ENCODE data around the gene GNAZ.

The GNAZ gene

DNA sequence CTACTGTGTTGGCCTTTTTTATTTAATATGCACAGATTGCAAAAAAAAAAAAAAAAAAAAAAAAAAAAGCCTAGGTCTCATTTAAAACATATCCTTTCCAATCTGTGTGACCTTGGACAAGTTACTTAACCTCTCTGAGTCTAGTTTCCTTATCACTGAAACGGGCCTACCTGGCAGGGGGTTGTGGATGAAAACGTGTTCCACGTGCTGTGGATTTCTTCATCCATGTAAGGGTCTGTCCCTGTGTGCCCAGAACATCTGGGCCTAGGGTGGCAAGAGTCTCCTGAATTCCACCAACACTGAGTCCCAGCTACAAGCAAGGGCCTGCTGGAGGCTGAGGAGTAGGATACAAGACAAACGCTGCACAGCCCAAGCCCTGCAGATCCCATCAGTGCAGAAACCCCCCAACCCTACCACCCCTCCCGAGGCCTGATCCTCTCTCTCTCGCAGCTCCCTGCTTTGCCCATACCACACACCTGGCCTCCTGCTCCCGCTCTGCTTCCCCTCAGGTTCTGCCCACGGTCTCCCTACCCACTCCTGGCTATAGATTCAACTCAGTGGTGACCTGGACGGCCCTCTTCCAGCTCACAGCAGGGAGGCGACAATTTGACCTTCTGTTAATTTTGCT is 4.7 kb upstream of the GNAZ start:
- TF ChIP-seq RAD21 (IDR thresholded peaks at IDR 0.05; ENCODE audit: low read depth) (no peak), TAF1 (IDR thresholded peaks at IDR 0.05; ENCODE audit: low read depth) (no peak), NFIC (IDR thresholded peaks at IDR 0.05) (no peak), EGR1 (IDR thresholded peaks at IDR 0.05) (no peak), ZBTB7A (IDR thresholded peaks at IDR 0.05; ENCODE audit: low read depth) (no peak), CEBPB (IDR thresholded peaks at IDR 0.05) (no peak), YY1 (IDR thresholded peaks at IDR 0.05; ENCODE audit: low read depth) (no peak), FOXM1 (IDR thresholded peaks at IDR 0.05; ENCODE audit: borderline replicate concordance, low read depth) (no peak), EP300 (IDR thresholded peaks at IDR 0.05; ENCODE audit: borderline replicate concordance) (no peak), TEAD4 (IDR thresholded peaks at IDR 0.05) (no peak), CREB1 (IDR thresholded peaks at IDR 0.05; ENCODE audit: low read depth) (no peak), TCF12 (IDR thresholded peaks at IDR 0.05; ENCODE audit: low read depth) (no peak)
- TF ChIP-seq, protein P1, sequence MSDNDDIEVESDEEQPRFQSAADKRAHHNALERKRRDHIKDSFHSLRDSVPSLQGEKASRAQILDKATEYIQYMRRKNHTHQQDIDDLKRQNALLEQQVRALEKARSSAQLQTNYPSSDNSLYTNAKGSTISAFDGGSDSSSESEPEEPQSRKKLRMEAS (IDR thresholded peaks at IDR 0.05) = no peak
- TF ChIP-seq, protein P2, sequence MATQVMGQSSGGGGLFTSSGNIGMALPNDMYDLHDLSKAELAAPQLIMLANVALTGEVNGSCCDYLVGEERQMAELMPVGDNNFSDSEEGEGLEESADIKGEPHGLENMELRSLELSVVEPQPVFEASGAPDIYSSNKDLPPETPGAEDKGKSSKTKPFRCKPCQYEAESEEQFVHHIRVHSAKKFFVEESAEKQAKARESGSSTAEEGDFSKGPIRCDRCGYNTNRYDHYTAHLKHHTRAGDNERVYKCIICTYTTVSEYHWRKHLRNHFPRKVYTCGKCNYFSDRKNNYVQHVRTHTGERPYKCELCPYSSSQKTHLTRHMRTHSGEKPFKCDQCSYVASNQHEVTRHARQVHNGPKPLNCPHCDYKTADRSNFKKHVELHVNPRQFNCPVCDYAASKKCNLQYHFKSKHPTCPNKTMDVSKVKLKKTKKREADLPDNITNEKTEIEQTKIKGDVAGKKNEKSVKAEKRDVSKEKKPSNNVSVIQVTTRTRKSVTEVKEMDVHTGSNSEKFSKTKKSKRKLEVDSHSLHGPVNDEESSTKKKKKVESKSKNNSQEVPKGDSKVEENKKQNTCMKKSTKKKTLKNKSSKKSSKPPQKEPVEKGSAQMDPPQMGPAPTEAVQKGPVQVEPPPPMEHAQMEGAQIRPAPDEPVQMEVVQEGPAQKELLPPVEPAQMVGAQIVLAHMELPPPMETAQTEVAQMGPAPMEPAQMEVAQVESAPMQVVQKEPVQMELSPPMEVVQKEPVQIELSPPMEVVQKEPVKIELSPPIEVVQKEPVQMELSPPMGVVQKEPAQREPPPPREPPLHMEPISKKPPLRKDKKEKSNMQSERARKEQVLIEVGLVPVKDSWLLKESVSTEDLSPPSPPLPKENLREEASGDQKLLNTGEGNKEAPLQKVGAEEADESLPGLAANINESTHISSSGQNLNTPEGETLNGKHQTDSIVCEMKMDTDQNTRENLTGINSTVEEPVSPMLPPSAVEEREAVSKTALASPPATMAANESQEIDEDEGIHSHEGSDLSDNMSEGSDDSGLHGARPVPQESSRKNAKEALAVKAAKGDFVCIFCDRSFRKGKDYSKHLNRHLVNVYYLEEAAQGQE (IDR thresholded peaks at IDR 0.05; ENCODE audit: low read depth) = no peak
- TF ChIP-seq, protein P3, sequence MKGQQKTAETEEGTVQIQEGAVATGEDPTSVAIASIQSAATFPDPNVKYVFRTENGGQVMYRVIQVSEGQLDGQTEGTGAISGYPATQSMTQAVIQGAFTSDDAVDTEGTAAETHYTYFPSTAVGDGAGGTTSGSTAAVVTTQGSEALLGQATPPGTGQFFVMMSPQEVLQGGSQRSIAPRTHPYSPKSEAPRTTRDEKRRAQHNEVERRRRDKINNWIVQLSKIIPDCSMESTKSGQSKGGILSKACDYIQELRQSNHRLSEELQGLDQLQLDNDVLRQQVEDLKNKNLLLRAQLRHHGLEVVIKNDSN (IDR thresholded peaks at IDR 0.05) = no peak

DNA sequence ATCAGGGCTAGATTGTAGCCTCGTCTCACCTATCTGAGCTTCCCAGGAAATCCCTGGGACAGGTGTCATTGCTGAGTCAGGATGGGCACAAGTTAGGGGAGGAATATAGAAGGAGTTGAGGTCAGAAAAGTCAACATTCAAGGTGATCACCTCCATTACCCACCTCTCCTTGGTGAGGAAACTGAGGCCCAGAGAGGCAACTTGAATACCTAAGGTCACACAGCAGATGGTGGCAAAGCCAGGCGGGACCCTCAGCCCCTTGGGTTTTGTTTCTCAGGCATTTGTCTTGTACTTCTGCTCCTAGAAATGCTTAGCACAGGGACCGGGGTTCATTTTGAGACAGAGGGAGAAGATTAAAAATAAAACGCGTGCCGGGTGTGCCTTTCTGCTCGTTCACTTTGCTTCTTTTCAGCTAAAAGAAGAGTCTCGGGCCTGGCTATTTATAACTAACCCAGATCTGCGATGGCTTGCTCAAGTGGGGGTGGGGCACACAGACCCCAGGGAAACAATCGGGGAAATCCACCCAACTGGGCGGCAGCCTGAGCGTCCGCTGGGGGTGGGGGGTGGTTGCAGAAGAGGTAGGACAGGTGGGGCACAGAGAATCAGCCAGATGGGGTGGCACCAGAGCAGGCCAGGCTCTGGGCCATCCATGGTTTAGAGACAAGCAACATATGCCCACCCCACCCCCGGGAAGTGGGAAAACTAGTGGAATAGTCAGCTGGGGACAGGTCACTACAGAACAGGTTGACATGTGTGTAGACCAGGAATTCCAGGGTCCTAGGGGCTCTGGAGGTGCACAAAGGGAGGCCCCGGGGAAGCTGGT is 3.9 kb upstream of the GNAZ start:
- TF ChIP-seq EGR1 (IDR thresholded peaks at IDR 0.05) (no peak), TAF1 (IDR thresholded peaks at IDR 0.05; ENCODE audit: low read depth) (no peak), YY1 (IDR thresholded peaks at IDR 0.05; ENCODE audit: low read depth) (no peak), EP300 (IDR thresholded peaks at IDR 0.05; ENCODE audit: borderline replicate concordance) (no peak)

DNA sequence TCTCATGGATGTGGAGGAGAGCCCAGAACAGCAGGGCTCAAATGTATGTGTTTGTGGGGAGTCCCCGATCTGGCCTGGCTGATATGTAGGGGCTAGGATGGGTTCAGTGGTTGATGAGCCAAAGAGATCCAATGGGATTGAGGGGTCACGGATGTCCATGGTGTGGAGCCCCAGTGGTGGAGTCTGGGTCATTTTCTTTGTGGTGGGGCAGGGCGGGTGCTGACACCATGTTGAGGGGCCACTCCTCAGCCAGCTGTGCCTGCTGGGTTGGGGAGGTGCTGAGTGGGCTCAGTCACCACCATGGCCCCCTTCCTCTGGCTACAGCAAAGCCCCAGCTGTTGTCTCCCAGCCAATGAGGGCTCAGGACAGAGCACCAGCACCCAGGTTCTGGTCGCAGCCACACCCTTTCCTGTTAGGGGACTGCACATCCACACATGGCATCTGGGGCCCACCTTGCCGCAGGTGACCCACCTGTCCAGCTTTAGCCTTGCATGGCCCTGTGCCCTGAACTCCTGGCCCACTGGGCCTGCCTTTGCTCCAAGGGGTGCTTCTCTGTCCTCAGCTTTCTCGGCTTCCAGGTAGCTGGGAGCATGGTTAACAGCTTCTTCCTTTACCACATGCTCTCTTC is 3.2 kb upstream of the GNAZ start:
- TF ChIP-seq EP300 (IDR thresholded peaks at IDR 0.05; ENCODE audit: borderline replicate concordance) = no peak
- TF ChIP-seq TAF1 (IDR thresholded peaks at IDR 0.05; ENCODE audit: low read depth) = no peak
- no peak for TF ChIP-seq TEAD4 (IDR thresholded peaks at IDR 0.05)
- TF ChIP-seq CEBPB (IDR thresholded peaks at IDR 0.05) = no peak
- no peak for TF ChIP-seq RAD21 (IDR thresholded peaks at IDR 0.05; ENCODE audit: low read depth)
- TF ChIP-seq, protein P1 (IDR thresholded peaks at IDR 0.05) = no peak
- no peak for TF ChIP-seq FOXM1 (IDR thresholded peaks at IDR 0.05; ENCODE audit: borderline replicate concordance, low read depth)

DNA sequence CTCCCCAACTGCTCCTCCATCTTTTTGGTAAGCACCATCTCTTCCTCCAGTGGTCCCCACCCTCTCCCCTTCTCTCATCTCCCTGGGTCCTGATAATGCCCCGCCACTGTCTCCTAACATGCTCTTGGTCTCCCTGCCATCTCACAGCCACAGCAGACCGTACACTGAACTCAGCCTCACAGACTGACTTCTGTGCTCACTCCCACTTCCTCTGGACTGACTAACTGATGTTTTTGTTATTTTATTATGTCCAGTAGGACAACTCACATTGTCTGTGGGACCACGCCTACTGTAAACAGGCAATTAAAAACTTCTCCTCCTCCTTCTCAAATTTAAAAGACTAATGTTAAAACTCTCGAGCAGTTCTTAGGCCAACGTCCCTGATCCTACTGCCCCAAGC is 2.6 kb upstream of the GNAZ start:
- no peak for TF ChIP-seq ZBTB7A (IDR thresholded peaks at IDR 0.05; ENCODE audit: low read depth)

DNA sequence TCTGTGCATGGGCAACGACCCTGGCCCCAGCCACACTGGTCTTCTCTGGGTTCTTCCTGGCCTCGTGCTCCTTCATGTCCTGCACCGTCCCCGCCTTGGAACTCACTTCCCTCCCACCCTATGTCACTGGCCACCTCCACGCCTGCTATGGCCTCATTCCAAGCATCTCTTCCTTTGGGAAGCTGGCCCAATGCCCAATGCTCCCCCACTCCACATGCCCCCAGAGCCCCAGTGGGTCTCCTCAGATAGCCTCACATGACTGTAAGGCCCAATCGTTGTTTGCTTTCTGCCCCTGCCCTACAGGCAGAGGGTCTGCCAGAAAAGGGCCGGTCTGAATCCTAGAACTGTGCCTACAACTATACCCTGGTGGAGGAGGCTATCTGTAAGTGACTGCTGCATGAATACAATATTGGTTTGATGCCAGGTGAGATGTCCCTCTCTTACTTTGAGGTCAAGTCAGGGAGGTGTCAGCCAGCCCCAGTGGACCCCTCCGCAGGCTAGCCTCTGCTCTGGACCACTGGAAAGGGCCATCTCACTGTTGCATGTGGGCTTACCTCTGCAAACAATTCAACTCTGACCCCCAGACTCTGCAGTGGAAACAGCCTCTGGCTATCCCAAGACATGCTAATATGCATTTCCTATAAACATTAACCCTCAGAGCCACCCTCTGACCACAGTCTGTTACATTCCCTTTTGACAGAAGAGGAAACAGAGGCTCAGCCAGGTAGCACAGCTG is 2.1 kb upstream of the GNAZ start:
- TF ChIP-seq, protein P3 (IDR thresholded peaks at IDR 0.05) = no peak
- TF ChIP-seq YY1 (IDR thresholded peaks at IDR 0.05; ENCODE audit: low read depth) (no peak), EGR1 (IDR thresholded peaks at IDR 0.05) (no peak), FOXM1 (IDR thresholded peaks at IDR 0.05; ENCODE audit: borderline replicate concordance, low read depth) (no peak), NFIC (IDR thresholded peaks at IDR 0.05) (no peak), TAF1 (IDR thresholded peaks at IDR 0.05; ENCODE audit: low read depth) (no peak), RAD21 (IDR thresholded peaks at IDR 0.05; ENCODE audit: low read depth) (no peak), CEBPB (IDR thresholded peaks at IDR 0.05) (no peak)
- TF ChIP-seq, protein P1 (IDR thresholded peaks at IDR 0.05) = no peak
- TF ChIP-seq, protein P2 (IDR thresholded peaks at IDR 0.05; ENCODE audit: low read depth) = no peak

Data from Ishikawa (cell line).